Dendritic cell treated with granulocyte-macrophage colony-stimulating factor and Interleukin-4, amounts not matched to agents 40 ng/mL and 50 ng/mL, for 4 days (primary cell): Measurements from ENCODE around the gene SRSF7.
A peak's percentile ranks its signal among the peaks of the same experiment; 100 is the strongest.
"Not testable (repeated sequence)": the region's sequence is repeated elsewhere in the genome, so short reads cannot be mapped to it uniquely, and the experiment has no call there.

ENCODE experiments used
- H3K27ac Mint-ChIP-seq: one replicate; pipeline ENCODE4 v1.8.0; 2022; ENCODE audit warnings: mild to moderate bottlenecking, mixed read lengths
- H3K27me3 Mint-ChIP-seq: one replicate; pipeline ENCODE4 v1.8.0; 2022; ENCODE audit warnings: mild to moderate bottlenecking, mixed read lengths
- H3K36me3 Mint-ChIP-seq: one replicate; pipeline ENCODE4 v1.8.0; 2022; ENCODE audit warnings: low read depth, mixed read lengths
- H3K4me1 Mint-ChIP-seq: one replicate; pipeline ENCODE4 v1.8.0; 2022; ENCODE audit warnings: low read depth, mixed read lengths
- H3K4me3 Mint-ChIP-seq: one replicate; pipeline ENCODE4 v1.8.0; 2022; ENCODE audit warnings: mild to moderate bottlenecking, moderate library complexity, mixed read lengths
- H3K9me3 Mint-ChIP-seq: one replicate; pipeline ENCODE4 v1.8.0; 2022; ENCODE audit warnings: mixed read lengths
- intact Hi-C: fragments of 100-400 bp; cut with micrococcal nuclease; formaldehyde crosslinking; loops from one replicate; pipeline ENCODE4 v1.15.0; 2022

The SRSF7 gene

GRCh38 chr2:38750891-38751595, at the start of gene SRSF7:
Gene SRSF7 (minus strand): TSS chr2:38751361. CDS start chr2:38751256, 105 bp downstream.
- peaks cover 46% of the 10 kb centered on the region for H3K4me1 Mint-ChIP-seq
- H3K27me3 Mint-ChIP-seq: no peaks in the 10 kb centered on the region
- peak within 1 kb of the TSS; percentile 94 for H3K4me3 Mint-ChIP-seq
- H3K9me3 Mint-ChIP-seq: no peaks in the 10 kb centered on the region
- intact Hi-C loops: loop anchor here (2.0 to 5.0 kb wide), 2 partner anchors 86 to 124 kb away; partner anchors contain the start of genes DHX57 and MORN2
- peaks cover 55% of the 10 kb centered on the region for H3K36me3 Mint-ChIP-seq
- peak within 1 kb of the TSS; percentile 98 for H3K27ac Mint-ChIP-seq

- no peaks in the 10 kb centered on the region for H3K27me3 Mint-ChIP-seq
- intact Hi-C loops: no loop called here
- H3K4me3 Mint-ChIP-seq: no peak overlapping the region
- H3K9me3 Mint-ChIP-seq: no peaks in the 10 kb centered on the region
- peaks cover 8% of the 10 kb centered on the region for H3K4me1 Mint-ChIP-seq
- peaks cover 39% of the 10 kb centered on the region for H3K36me3 Mint-ChIP-seq
- no peak overlapping the region for H3K27ac Mint-ChIP-seq
Observed at GRCh38 chr2:38797953-38798352, 46.8 kb upstream of the SRSF7 start.

- H3K9me3 Mint-ChIP-seq: no peaks in the 10 kb centered on the region
- H3K27me3 Mint-ChIP-seq: no peaks in the 10 kb centered on the region
- peaks cover 32% of the 10 kb centered on the region for H3K36me3 Mint-ChIP-seq
- intact Hi-C loops: no loop called here
- no peak overlapping the region for H3K4me3 Mint-ChIP-seq
- peaks cover 8% of the 10 kb centered on the region for H3K4me1 Mint-ChIP-seq
- H3K27ac Mint-ChIP-seq: no peak overlapping the region
Observed at GRCh38 chr2:38797250-38797676, 46.1 kb upstream of the SRSF7 start.

GRCh38 chr2:38795016-38795415, 43.9 kb upstream of the SRSF7 start:
- intact Hi-C loops, H3K27me3 Mint-ChIP-seq, H3K9me3 Mint-ChIP-seq, H3K4me1 Mint-ChIP-seq, H3K4me3 Mint-ChIP-seq, H3K27ac Mint-ChIP-seq: not testable (repeated sequence)
- H3K36me3 Mint-ChIP-seq: peaks cover 26% of the 10 kb centered on the region

- no peaks in the 10 kb centered on the region for H3K9me3 Mint-ChIP-seq
Observed at GRCh38 chr2:38794235-38794946, 43.2 kb upstream of the SRSF7 start.

GRCh38 chr2:38793511-38793910, 42.4 kb upstream of the SRSF7 start:
- no peak overlapping the region for H3K4me3 Mint-ChIP-seq
- H3K4me1 Mint-ChIP-seq: peaks cover 8% of the 10 kb centered on the region
- intact Hi-C loops: no loop called here
- no peak overlapping the region for H3K27ac Mint-ChIP-seq
- no peaks in the 10 kb centered on the region for H3K9me3 Mint-ChIP-seq
- H3K36me3 Mint-ChIP-seq: peaks cover 15% of the 10 kb centered on the region
- H3K27me3 Mint-ChIP-seq: no peaks in the 10 kb centered on the region

More at GRCh38 chr2:38794235-38794946, 43.2 kb upstream of the SRSF7 start:
- Mint-ChIP-seq H3K36me3 (peaks cover 24% of the 10 kb centered on the region), H3K27ac (no peak overlapping the region), H3K4me3 (no peak overlapping the region), H3K4me1 (peaks cover 8% of the 10 kb centered on the region), H3K27me3 (no peaks in the 10 kb centered on the region)
- intact Hi-C loops: no loop called here

GRCh38 chr2:38792751-38793150, 41.6 kb upstream of the SRSF7 start:
- no peak overlapping the region for H3K4me3 Mint-ChIP-seq
- no peaks in the 10 kb centered on the region for H3K9me3 Mint-ChIP-seq
- intact Hi-C loops: no loop called here
- no peaks in the 10 kb centered on the region for H3K27me3 Mint-ChIP-seq
- H3K36me3 Mint-ChIP-seq: peaks cover 8% of the 10 kb centered on the region
- peaks cover 8% of the 10 kb centered on the region for H3K4me1 Mint-ChIP-seq
- no peak overlapping the region for H3K27ac Mint-ChIP-seq

GRCh38 chr2:38792321-38792720, 41.2 kb upstream of the SRSF7 start:
- H3K36me3 Mint-ChIP-seq, H3K9me3 Mint-ChIP-seq, H3K27me3 Mint-ChIP-seq, intact Hi-C loops, H3K27ac Mint-ChIP-seq, H3K4me3 Mint-ChIP-seq, H3K4me1 Mint-ChIP-seq: not testable (repeated sequence)

- H3K9me3 Mint-ChIP-seq: no peaks in the 10 kb centered on the region
Observed at GRCh38 chr2:38791744-38792143, 40.6 kb upstream of the SRSF7 start.

GRCh38 chr2:38789691-38790090, 38.5 kb upstream of the SRSF7 start:
- Mint-ChIP-seq H3K4me1 (peaks cover 8% of the 10 kb centered on the region), H3K4me3 (no peak overlapping the region), H3K27me3 (no peaks in the 10 kb centered on the region), H3K36me3 (no peaks in the 10 kb centered on the region), H3K27ac (peak overlapping the region; percentile 64), H3K9me3 (no peaks in the 10 kb centered on the region)
- intact Hi-C loops: no loop called here

More at GRCh38 chr2:38791744-38792143, 40.6 kb upstream of the SRSF7 start:
- intact Hi-C loops: no loop called here
- Mint-ChIP-seq H3K27ac (no peak overlapping the region), H3K27me3 (no peaks in the 10 kb centered on the region), H3K4me3 (no peak overlapping the region), H3K4me1 (peaks cover 8% of the 10 kb centered on the region), H3K36me3 (no peaks in the 10 kb centered on the region)

GRCh38 chr2:38788306-38788705, 37.1 kb upstream of the SRSF7 start:
- Mint-ChIP-seq H3K4me1 (no peaks in the 10 kb centered on the region), H3K27me3 (no peaks in the 10 kb centered on the region), H3K36me3 (no peaks in the 10 kb centered on the region), H3K4me3 (no peak overlapping the region), H3K27ac (no peak overlapping the region), H3K9me3 (no peaks in the 10 kb centered on the region)
- intact Hi-C loops: no loop called here

GRCh38 chr2:38783586-38783985, 32.4 kb upstream of the SRSF7 start:
- Mint-ChIP-seq H3K4me1 (no peaks in the 10 kb centered on the region), H3K4me3 (no peak overlapping the region), H3K9me3 (no peaks in the 10 kb centered on the region), H3K27ac (no peak overlapping the region), H3K27me3 (no peaks in the 10 kb centered on the region), H3K36me3 (peaks cover 25% of the 10 kb centered on the region)
- intact Hi-C loops: no loop called here

- H3K27ac Mint-ChIP-seq: peak overlapping the region; percentile 86
- intact Hi-C loops: loop anchor here (10.0 kb wide), 1 partner anchor 96 kb away; the partner anchor contains the start of genes DHX57 and MORN2
- H3K9me3 Mint-ChIP-seq: no peaks in the 10 kb centered on the region
- H3K4me1 Mint-ChIP-seq: peaks cover 21% of the 10 kb centered on the region
- H3K36me3 Mint-ChIP-seq: peaks cover 33% of the 10 kb centered on the region
- H3K27me3 Mint-ChIP-seq: peaks cover 21% of the 10 kb centered on the region
- peak overlapping the region; percentile 92 for H3K4me3 Mint-ChIP-seq
Observed at GRCh38 chr2:38778687-38779082, 27.5 kb upstream of the SRSF7 start.

- H3K27ac Mint-ChIP-seq: no peak overlapping the region
- intact Hi-C loops: loop anchor here (10.0 kb wide), 1 partner anchor 98 kb away; the partner anchor contains the start of genes DHX57 and MORN2
- peaks cover 21% of the 10 kb centered on the region for H3K4me1 Mint-ChIP-seq
- H3K9me3 Mint-ChIP-seq: no peaks in the 10 kb centered on the region
- H3K4me3 Mint-ChIP-seq: no peak overlapping the region
- H3K36me3 Mint-ChIP-seq: peaks cover 24% of the 10 kb centered on the region
- H3K27me3 Mint-ChIP-seq: peaks cover 23% of the 10 kb centered on the region
Observed at GRCh38 chr2:38776531-38776930, 25.4 kb upstream of the SRSF7 start.
